Testis (tissue), 3 donors: Measurements from ENCODE around the gene SEC24D. TPM values are rescaled to one million over a fixed set of nuclear protein-coding genes. Genes with fewer than 3 reads are reported as not detected.

Experiments
- DNase-seq: peaks from one replicate; pipeline ENCODE4 v3.0.0-alpha.2; 2019
- H3K27ac ChIP-seq, 2 donors: fragments of 200-600 bp; sonication (generic); one replicate each; pipeline ENCODE4 v1.5.1; 2019
- H3K27me3 ChIP-seq: fragments of 200-600 bp; sonication (generic); one replicate; pipeline ENCODE4 v1.5.1; 2019
- H3K36me3 ChIP-seq: fragments of 200-600 bp; sonication (generic); one replicate; pipeline ENCODE4 v1.5.1; 2017; ENCODE audit warnings: low read depth; ENCODE audit errors: missing control alignments
- H3K4me1 ChIP-seq: fragments of 200-600 bp; sonication (generic); one replicate; pipeline ENCODE4 v1.5.1; 2019
- H3K4me3 ChIP-seq, 2 donors: fragments of 200-600 bp; sonication (generic); one replicate each; pipeline ENCODE4 v1.5.1; 2017 to 2019
- H3K9me3 ChIP-seq: fragments of 200-600 bp; sonication (generic); one replicate; pipeline ENCODE4 v1.5.1; 2017
- CTCF ChIP-seq, 3 experiments: fragments of 450-650 bp in 2 of 3; fragments of 200-600 bp in 1 of 3; sonication (generic) in 1 of 3; IDR thresholded peaks; one replicate each; pipeline ENCODE4 v1.5.1; 2016 to 2019; ENCODE audit warnings: antibody characterized with exemption in 3 of 3, mild to moderate bottlenecking in 2 of 3, moderate library complexity in 1 of 3
- POLR2A ChIP-seq: fragments of 450-650 bp; IDR thresholded peaks from one replicate; pipeline ENCODE4 v1.6.1; 2017; ENCODE audit warnings: antibody characterized with exemption, mild to moderate bottlenecking, moderate library complexity
- WGBS, 2 donors: methylation state at CpG; one replicate each; pipeline ENCODE4 v1.1.5; 2018; 5-methylcytosine and 5-hydroxymethylcytosine counted together
- intact Hi-C: fragments of 100-400 bp; cut with DNase I; formaldehyde crosslinking; loops from one replicate; pipeline ENCODE4 v1.15.1; 2023; ENCODE audit warnings: low total_unique reads
- polyA plus RNA-seq: library from polyadenylated mRNA; stranded (reverse); fragments of 350-450 nt; fragmentation: Illumina TruSeq; extraction: RNeasy Lipid Tissue Mini Kit (QIAGEN cat#74804); gene quantifications from one replicate; pipeline ENCODE4 v1.2.3, GENCODE V29; 2014; ENCODE audit warnings: low read depth, low replicate concordance; ENCODE audit not compliant: insufficient read depth
- total RNA-seq, 2 donors: library from RNA; depleted of rRNA; stranded (reverse); fragments of >200 nt; gene quantifications; one replicate each; pipeline ENCODE4 v1.2.3, GENCODE V29; 2016

Gene SEC24D
- total and polyA plus RNA-seq, 3 donors from 2014 or later, result 53.4 to 74.1 (median 62.2) TPM

GRCh38 chr4:118833192-118833820 lies 2.6 kb downstream of the SEC24D start:
- Histone ChIP-seq H3K4me3 (no peak overlapping the region), H3K4me1 (peaks cover 4% of the 10 kb centered on the region), H3K36me3 (no peaks in the 10 kb centered on the region), H3K27ac (no peak overlapping the region), H3K27me3 (no peaks in the 10 kb centered on the region), H3K9me3 (no peaks in the 10 kb centered on the region)
- TF ChIP-seq POLR2A (no peak), CTCF (IDR thresholded peaks at IDR 0.05) (no peak)
- WGBS, 2 donors, result 77 to 88% methylated on average over 5 of the region's 5 CpGs
- no peak for DNase-seq
- intact Hi-C loops, result no loop called here

GRCh38 chr4:118829107-118829506 lies 6.8 kb downstream of the SEC24D start:
- WGBS, 2 donors, result 84 to 88% methylated on average over 2 of the region's 2 CpGs
- Histone ChIP-seq H3K4me1 (no peaks in the 10 kb centered on the region), H3K27ac (no peak overlapping the region), H3K27me3 (no peaks in the 10 kb centered on the region), H3K4me3 (no peak overlapping the region), H3K9me3 (no peaks in the 10 kb centered on the region), H3K36me3 (no peaks in the 10 kb centered on the region)
- intact Hi-C loops, result no loop called here
- no peak for DNase-seq
- no peak for TF ChIP-seq CTCF (IDR thresholded peaks at IDR 0.05)
- TF ChIP-seq POLR2A, result no peak

- intact Hi-C loops, result no loop called here
- Histone ChIP-seq H3K36me3 (no peaks in the 10 kb centered on the region), H3K4me1 (no peaks in the 10 kb centered on the region), H3K27ac (no peak overlapping the region), H3K27me3 (no peaks in the 10 kb centered on the region), H3K9me3 (no peaks in the 10 kb centered on the region), H3K4me3 (no peak overlapping the region)
- 53 to 54% methylated on average over 2 of the region's 2 CpGs for WGBS, 2 donors
- DNase-seq, result no peak
- TF ChIP-seq CTCF (IDR thresholded peaks at IDR 0.05), result no peak
- no peak for TF ChIP-seq POLR2A
Observed at GRCh38 chr4:118826723-118827444, 9.0 kb downstream of the SEC24D start.

GRCh38 chr4:118825799-118826198 lies 10.1 kb downstream of the SEC24D start:
- no peaks in the 10 kb centered on the region for H3K4me1 ChIP-seq
- H3K36me3 ChIP-seq, result no peaks in the 10 kb centered on the region
- WGBS, 2 donors, result 85 to 96% methylated on average over 3 of the region's 3 CpGs
- no peaks in the 10 kb centered on the region for H3K9me3 ChIP-seq
- H3K27me3 ChIP-seq, result no peaks in the 10 kb centered on the region
- no peak for TF ChIP-seq POLR2A
- TF ChIP-seq CTCF (IDR thresholded peaks at IDR 0.05), result no peak
- intact Hi-C loops, result no loop called here
- no peak overlapping the region for H3K27ac ChIP-seq
- no peak overlapping the region for H3K4me3 ChIP-seq
- DNase-seq, result no peak
